ENCODE results near the gene TNNI2. TPM values are rescaled to one million over a fixed set of nuclear protein-coding genes. Genes with fewer than 3 reads are reported as not detected.

The TNNI2 gene
- total RNA-seq, 1 experiment from 2014 or later = 7.8 TPM

- no peak for TF ChIP-seq CTCF (conservative IDR thresholded peaks at IDR 0.05)
- no peak for TF ChIP-seq EZH2 (IDR thresholded peaks at IDR 0.05; ENCODE audit: low read depth)
- Histone ChIP-seq H3K79me2 (ENCODE audit: low read depth) (no peaks in the 10 kb centered on the region), H3K27ac (no peak overlapping the region), H3K27me3 (ENCODE audit: insufficient read depth, low read depth) (no peaks in the 10 kb centered on the region), H3K36me3 (ENCODE audit: low read depth) (no peaks in the 10 kb centered on the region), H3K9me3 (ENCODE audit: insufficient read depth, low read depth) (no peaks in the 10 kb centered on the region), H4K20me1 (ENCODE audit: insufficient read depth) (no peaks in the 10 kb centered on the region), H3K4me1 (replicated peaks; ENCODE audit: insufficient read depth) (peaks cover 81% of the 10 kb centered on the region), H3K4me3 (no peak overlapping the region), H3K9me2 (ENCODE audit: insufficient read depth) (no peaks in the 10 kb centered on the region), H2AFZ (no peak overlapping the region), H3F3A (ENCODE audit: insufficient read depth, low read depth) (no peaks in the 10 kb centered on the region; the same call in 1 of the 2 replicates), H3K4me2 (no peak overlapping the region; the same call in 1 of the 2 replicates)
- ChIA-PET POLR2A (ENCODE audit: unreplicated experiment) (interaction anchor here (0.6 kb wide), 1 partner anchor 338 kb away, joined by 6 read pairs; no protein-coding TSS in a partner anchor), CTCF (interaction anchor here (0.6 to 1.6 kb wide), 6 partner anchors 134 to 1272 kb away, joined by 3 to 17 read pairs (median 8); partner anchors contain the start of gene KRTAP5-6)
- no TSS peak for BruUV-seq (replicated peaks)
- no peak for DNase-seq
- intact Hi-C loops (cut with micrococcal nuclease; ENCODE audit: unreplicated experiment) = no loop called here
Measured at GRCh38 chr11:1831338-1832210, 7.2 kb upstream of the TNNI2 start.

GRCh38 chr11:1832211-1832919 lies 6.4 kb upstream of the TNNI2 start:
- DNase-seq = peak in 1 of 2 experiments; percentile 56
- H3K27ac ChIP-seq = no peak overlapping the region
- H3K27me3 ChIP-seq (ENCODE audit: insufficient read depth, low read depth) = no peaks in the 10 kb centered on the region
- no peaks in the 10 kb centered on the region for H4K20me1 ChIP-seq (ENCODE audit: insufficient read depth)
- CTCF ChIA-PET = interaction anchor here (0.6 to 1.4 kb wide), 11 partner anchors 10 to 1273 kb away, joined by 3 to 30 read pairs (median 5); no protein-coding TSS in a partner anchor
- H3K4me3 ChIP-seq = peak overlapping the region; percentile 31; the same call in 1 of the 2 replicates
- TF ChIP-seq EZH2 (IDR thresholded peaks at IDR 0.05; ENCODE audit: low read depth) = no peak
- peak; percentile 93 for TF ChIP-seq CTCF (conservative IDR thresholded peaks at IDR 0.05)
- no peaks in the 10 kb centered on the region for H3K9me2 ChIP-seq (ENCODE audit: insufficient read depth)
- POLR2A ChIA-PET (ENCODE audit: unreplicated experiment) = interaction anchor here (0.6 kb wide), 1 partner anchor 139 kb away, joined by 3 read pairs; no protein-coding TSS in a partner anchor
- intact Hi-C loops (cut with micrococcal nuclease; ENCODE audit: unreplicated experiment) = no loop called here
- H3K36me3 ChIP-seq (ENCODE audit: low read depth) = no peaks in the 10 kb centered on the region
- H3F3A ChIP-seq (ENCODE audit: insufficient read depth, low read depth) = no peaks in the 10 kb centered on the region; the same call in 1 of the 2 replicates
- H3K9me3 ChIP-seq (ENCODE audit: insufficient read depth, low read depth) = no peaks in the 10 kb centered on the region
- H2AFZ ChIP-seq = no peak overlapping the region; the same call in 1 of the 2 replicates
- no peaks in the 10 kb centered on the region for H3K79me2 ChIP-seq (ENCODE audit: low read depth)
- peaks cover 73% of the 10 kb centered on the region for H3K4me1 ChIP-seq (replicated peaks; ENCODE audit: insufficient read depth)
- no TSS peak for BruUV-seq (replicated peaks)
- H3K4me2 ChIP-seq = peak overlapping the region; percentile 66

GRCh38 chr11:1832920-1833295 lies 5.9 kb upstream of the TNNI2 start:
- no peak for DNase-seq
- H3K4me1 ChIP-seq (replicated peaks; ENCODE audit: insufficient read depth) = peaks cover 68% of the 10 kb centered on the region
- H3K27me3 ChIP-seq (ENCODE audit: insufficient read depth, low read depth) = no peaks in the 10 kb centered on the region
- POLR2A ChIA-PET (ENCODE audit: unreplicated experiment) = interaction anchor here (0.6 kb wide), 1 partner anchor 139 kb away, joined by 3 read pairs; no protein-coding TSS in a partner anchor
- peak overlapping the region; percentile 66 for H3K4me2 ChIP-seq
- no peak overlapping the region; the same call in 1 of the 2 replicates for H2AFZ ChIP-seq
- H3K9me2 ChIP-seq (ENCODE audit: insufficient read depth) = no peaks in the 10 kb centered on the region
- BruUV-seq (replicated peaks) = no TSS peak
- no peaks in the 10 kb centered on the region; the same call in 1 of the 2 replicates for H3F3A ChIP-seq (ENCODE audit: insufficient read depth, low read depth)
- intact Hi-C loops (cut with micrococcal nuclease; ENCODE audit: unreplicated experiment) = no loop called here
- no peaks in the 10 kb centered on the region for H4K20me1 ChIP-seq (ENCODE audit: insufficient read depth)
- no peaks in the 10 kb centered on the region for H3K36me3 ChIP-seq (ENCODE audit: low read depth)
- no peak overlapping the region for H3K4me3 ChIP-seq
- no peaks in the 10 kb centered on the region for H3K9me3 ChIP-seq (ENCODE audit: insufficient read depth, low read depth)
- H3K27ac ChIP-seq = no peak overlapping the region
- CTCF ChIA-PET = interaction anchor here (0.6 to 1.4 kb wide), 10 partner anchors 11 to 318 kb away, joined by 3 to 30 read pairs (median 4); no protein-coding TSS in a partner anchor
- H3K79me2 ChIP-seq (ENCODE audit: low read depth) = no peaks in the 10 kb centered on the region
- TF ChIP-seq CTCF (conservative IDR thresholded peaks at IDR 0.05) (no peak), EZH2 (IDR thresholded peaks at IDR 0.05; ENCODE audit: low read depth) (no peak)

All from PC-9 (cell line).